Measurements from ENCODE around the gene OMA1. TPM values are rescaled to one million over a fixed set of nuclear protein-coding genes. Genes with fewer than 3 reads are reported as not detected.
"Not testable (repeated sequence)": the region's sequence is repeated elsewhere in the genome, so short reads cannot be mapped to it uniquely, and the experiment has no call there.

The OMA1 gene
- polyA plus RNA-seq, 1 donor from 2014 or later = 38.4 TPM

DNA sequence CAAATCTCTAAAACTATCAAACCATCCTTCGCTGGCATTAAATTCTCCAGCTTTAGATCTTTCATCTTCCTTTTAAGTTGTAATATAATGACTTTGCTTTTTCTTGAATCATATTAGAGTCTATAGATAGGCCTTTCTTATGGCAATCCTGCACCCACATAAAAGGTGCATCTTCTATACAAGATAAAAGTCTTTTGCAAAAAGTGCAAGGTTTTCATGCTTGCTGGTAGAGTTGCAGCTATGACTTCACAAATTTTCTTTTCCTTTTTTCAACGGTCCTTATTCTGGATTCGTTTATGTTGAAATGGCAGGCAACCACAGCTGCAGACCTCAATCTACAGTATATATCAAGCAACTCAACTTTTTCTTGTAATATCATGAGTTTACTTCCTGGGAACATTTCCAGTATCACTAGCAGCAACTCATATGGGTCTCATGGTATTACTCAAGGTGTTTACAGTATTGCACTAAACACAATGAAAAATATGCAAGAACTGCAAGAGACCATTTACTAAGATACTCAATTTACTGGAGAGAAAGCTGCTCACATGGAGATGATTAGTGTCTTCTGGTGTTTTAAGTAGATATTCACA, 22.1 kb downstream of the OMA1 start:
- H3K4me1 Mint-ChIP-seq = peaks cover 1 to 3% (median 3%) of the 10 kb centered on the region in 3 donors
- no peaks in the 10 kb centered on the region for H3K27me3 Mint-ChIP-seq

GRCh38 chr1:58515794-58516401, 30.6 kb downstream of the OMA1 start:
- peaks cover 20% of the 10 kb centered on the region for H3K36me3 Mint-ChIP-seq

More for the DNA sequence above, 22.1 kb downstream of the OMA1 start:
- H3K9me3 Mint-ChIP-seq = no peaks in the 10 kb centered on the region
- H3K36me3 Mint-ChIP-seq = peaks cover 5% of the 10 kb centered on the region
- peak overlapping the region in 1 of 3 donors; percentile 69 for H3K27ac Mint-ChIP-seq
- H3K4me3 Mint-ChIP-seq = no peak overlapping the region

GRCh38 chr1:58513956-58514355, 32.6 kb downstream of the OMA1 start:
- H3K36me3 Mint-ChIP-seq = peaks cover 27% of the 10 kb centered on the region
- no peaks in the 10 kb centered on the region for H3K9me3 Mint-ChIP-seq
- no peak overlapping the region for H3K4me3 Mint-ChIP-seq
- peaks cover 0 to 7% (median 4%) of the 10 kb centered on the region in 3 donors for H3K4me1 Mint-ChIP-seq
- H3K27me3 Mint-ChIP-seq = no peaks in the 10 kb centered on the region
- no peak overlapping the region for H3K27ac Mint-ChIP-seq

More at GRCh38 chr1:58515794-58516401, 30.6 kb downstream of the OMA1 start:
- Mint-ChIP-seq H3K4me1 (peaks cover 1 to 7% (median 4%) of the 10 kb centered on the region in 3 donors), H3K27ac (no peak overlapping the region), H3K4me3 (no peak overlapping the region), H3K9me3 (no peaks in the 10 kb centered on the region), H3K27me3 (no peaks in the 10 kb centered on the region)

- Mint-ChIP-seq H3K27me3 (no peaks in the 10 kb centered on the region), H3K36me3 (peaks cover 22% of the 10 kb centered on the region), H3K9me3 (no peaks in the 10 kb centered on the region), H3K4me1 (peaks cover 0 to 6% (median 3%) of the 10 kb centered on the region in 3 donors), H3K27ac (no peak overlapping the region), H3K4me3 (no peak overlapping the region)
Measured at GRCh38 chr1:58508629-58509028, 37.9 kb downstream of the OMA1 start.

GRCh38 chr1:58505286-58505685, 41.2 kb downstream of the OMA1 start:
- peaks cover 0 to 3% (median 3%) of the 10 kb centered on the region in 3 donors for H3K4me1 Mint-ChIP-seq
- H3K4me3 Mint-ChIP-seq = no peak overlapping the region

DNA sequence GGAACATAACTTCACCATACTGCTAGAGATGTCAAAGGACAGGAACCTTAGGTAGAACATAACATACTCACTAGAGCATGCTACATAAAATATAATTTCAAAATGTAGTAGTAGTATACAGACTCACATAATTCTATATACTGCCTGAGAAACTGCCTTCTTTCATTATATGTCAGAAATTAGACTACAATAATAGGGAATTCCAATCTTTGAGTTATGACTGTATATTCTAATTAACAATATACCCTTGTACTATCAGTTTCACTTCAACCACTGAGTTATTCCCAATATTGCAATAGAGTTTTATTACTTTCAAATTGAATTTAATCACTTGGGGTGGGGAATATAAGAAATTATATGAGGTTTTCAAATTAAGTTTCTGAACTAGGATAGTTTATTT, 44.0 kb downstream of the OMA1 start:
- peaks cover 10% of the 10 kb centered on the region for H3K36me3 Mint-ChIP-seq
- H3K9me3 Mint-ChIP-seq = peaks cover 0 to 2% (median 0%) of the 10 kb centered on the region in 3 donors
- H3K27ac Mint-ChIP-seq = no peak overlapping the region
- H3K4me1 Mint-ChIP-seq = peaks cover 9 to 14% (median 12%) of the 10 kb centered on the region in 3 donors
- no peak overlapping the region for H3K4me3 Mint-ChIP-seq
- H3K27me3 Mint-ChIP-seq = no peaks in the 10 kb centered on the region

More at GRCh38 chr1:58505286-58505685, 41.2 kb downstream of the OMA1 start:
- no peak overlapping the region for H3K27ac Mint-ChIP-seq
- peaks cover 0 to 2% (median 0%) of the 10 kb centered on the region in 3 donors for H3K9me3 Mint-ChIP-seq
- no peaks in the 10 kb centered on the region for H3K27me3 Mint-ChIP-seq
- peaks cover 18% of the 10 kb centered on the region for H3K36me3 Mint-ChIP-seq

- Mint-ChIP-seq H3K4me1 (peaks cover 26 to 30% (median 26%) of the 10 kb centered on the region in 3 donors), H3K27ac (peak overlapping the region in 1 of 3 donors; percentile 31), H3K27me3 (no peaks in the 10 kb centered on the region), H3K9me3 (peaks cover 0 to 2% (median 0%) of the 10 kb centered on the region in 3 donors), H3K36me3 (peaks cover 12% of the 10 kb centered on the region), H3K4me3 (no peak overlapping the region)
Measured at GRCh38 chr1:58500043-58500442, 46.5 kb downstream of the OMA1 start.

- Mint-ChIP-seq H3K4me1 (peaks cover 25 to 30% (median 26%) of the 10 kb centered on the region in 3 donors), H3K9me3 (peaks cover 0 to 2% (median 0%) of the 10 kb centered on the region in 3 donors), H3K27me3 (no peaks in the 10 kb centered on the region), H3K27ac (peak overlapping the region; percentile 65 to 95 (median 93)), H3K36me3 (peaks cover 6% of the 10 kb centered on the region), H3K4me3 (peak overlapping the region; percentile 8 to 86 (median 74))
Measured at GRCh38 chr1:58497499-58497898, 49.0 kb downstream of the OMA1 start.

DNA sequence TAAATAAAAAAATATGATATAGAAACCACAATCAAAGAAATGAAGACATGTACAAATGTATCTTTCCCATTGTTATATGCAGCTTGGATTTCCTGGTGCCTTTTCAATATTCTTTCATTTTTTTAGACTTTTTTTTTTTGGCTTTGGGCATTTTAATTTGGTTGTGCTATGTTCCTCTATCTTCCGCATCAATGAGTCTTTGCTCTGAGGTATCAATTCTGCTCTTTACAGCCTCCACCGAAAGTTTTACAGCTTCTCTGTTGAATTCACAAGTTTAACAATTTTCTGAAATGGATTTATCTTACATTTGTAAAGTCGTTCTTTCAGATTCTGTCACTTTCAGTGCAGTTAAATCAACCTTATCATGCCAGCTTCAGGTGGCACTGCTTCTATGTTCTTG, 50.5 kb downstream of the OMA1 start:
- peaks cover 8% of the 10 kb centered on the region for H3K36me3 Mint-ChIP-seq
- H3K9me3 Mint-ChIP-seq = no peaks in the 10 kb centered on the region
- H3K4me3 Mint-ChIP-seq = peak overlapping the region in 3 of 4 donors; percentile 12 to 58 (median 52)
- H3K27me3 Mint-ChIP-seq = no peaks in the 10 kb centered on the region
- H3K4me1 Mint-ChIP-seq = peaks cover 23 to 30% (median 26%) of the 10 kb centered on the region in 3 donors
- H3K27ac Mint-ChIP-seq = peak overlapping the region in 2 of 3 donors; percentile 22 to 91

DNA sequence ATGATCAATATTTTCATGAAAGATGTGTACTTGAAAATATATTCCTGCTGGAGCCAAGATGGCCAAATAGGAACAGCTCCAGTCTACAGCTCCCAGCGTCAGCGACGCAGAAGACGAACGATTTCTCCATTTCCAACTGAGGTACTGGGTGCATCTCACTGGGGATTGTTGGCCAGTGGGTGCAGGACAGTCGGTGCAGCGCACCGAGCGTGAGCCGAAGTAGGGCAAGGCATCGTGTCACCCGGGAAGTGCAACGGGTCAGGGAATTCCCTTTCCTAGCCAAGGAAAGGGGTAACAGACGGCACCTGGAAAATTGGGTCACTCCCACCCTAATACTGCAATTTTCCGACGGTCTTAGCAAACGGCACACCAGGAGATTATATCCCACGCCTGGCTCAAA, 57.6 kb downstream of the OMA1 start:
- H3K9me3 Mint-ChIP-seq, H3K27ac Mint-ChIP-seq, H3K27me3 Mint-ChIP-seq, H3K4me3 Mint-ChIP-seq, H3K4me1 Mint-ChIP-seq: not testable (repeated sequence)
- H3K36me3 Mint-ChIP-seq = peaks cover 13% of the 10 kb centered on the region

DNA sequence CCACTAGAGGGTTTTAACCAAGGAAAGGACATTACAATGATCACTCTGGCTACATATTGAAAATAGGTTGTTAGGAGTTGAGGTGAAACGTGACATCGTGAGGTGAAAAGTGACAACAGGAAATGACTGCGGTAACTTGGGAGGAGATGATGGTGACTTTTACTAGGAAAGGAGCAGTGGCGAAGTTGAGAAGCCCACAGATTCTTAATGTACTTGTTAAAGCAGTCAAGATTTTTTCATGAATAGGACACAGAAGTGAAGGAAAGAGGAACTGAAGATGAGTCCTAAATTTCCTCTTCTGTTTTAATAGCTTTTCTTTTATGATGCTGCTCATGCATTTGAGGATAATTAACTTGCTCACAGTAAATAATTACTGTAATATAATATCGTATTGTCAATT, 59.5 kb downstream of the OMA1 start:
- Mint-ChIP-seq H3K27me3 (no peaks in the 10 kb centered on the region), H3K27ac (no peak overlapping the region), H3K9me3 (no peaks in the 10 kb centered on the region), H3K4me1 (peaks cover 0 to 1% (median 0%) of the 10 kb centered on the region in 3 donors), H3K4me3 (no peak overlapping the region), H3K36me3 (peaks cover 9% of the 10 kb centered on the region)

GRCh38 chr1:58481962-58482361, 64.6 kb downstream of the OMA1 start:
- H3K36me3 Mint-ChIP-seq = peaks cover 13% of the 10 kb centered on the region
- H3K4me3 Mint-ChIP-seq = no peak overlapping the region
- H3K4me1 Mint-ChIP-seq = no peaks in the 10 kb centered on the region
- H3K27ac Mint-ChIP-seq = peak overlapping the region in 1 of 3 donors; percentile 9
- H3K9me3 Mint-ChIP-seq = no peaks in the 10 kb centered on the region
- no peaks in the 10 kb centered on the region for H3K27me3 Mint-ChIP-seq

- no peak overlapping the region for H3K4me3 Mint-ChIP-seq
- H3K27ac Mint-ChIP-seq = no peak overlapping the region
- H3K36me3 Mint-ChIP-seq = peaks cover 10% of the 10 kb centered on the region
- no peaks in the 10 kb centered on the region for H3K27me3 Mint-ChIP-seq
- peaks cover 0 to 2% (median 0%) of the 10 kb centered on the region in 3 donors for H3K4me1 Mint-ChIP-seq
- H3K9me3 Mint-ChIP-seq = no peaks in the 10 kb centered on the region
Measured at GRCh38 chr1:58480191-58480590, 66.3 kb downstream of the OMA1 start.

- no peaks in the 10 kb centered on the region for H3K9me3 Mint-ChIP-seq
- no peak overlapping the region for H3K27ac Mint-ChIP-seq
- no peaks in the 10 kb centered on the region for H3K27me3 Mint-ChIP-seq
- H3K36me3 Mint-ChIP-seq = peaks cover 9% of the 10 kb centered on the region
- H3K4me3 Mint-ChIP-seq = no peak overlapping the region
- H3K4me1 Mint-ChIP-seq = peaks cover 0 to 2% (median 0%) of the 10 kb centered on the region in 3 donors
Measured at GRCh38 chr1:58477390-58477789, 69.1 kb downstream of the OMA1 start.

GRCh38 chr1:58476179-58476578, 70.3 kb downstream of the OMA1 start:
- H3K27me3 Mint-ChIP-seq = no peaks in the 10 kb centered on the region
- peaks cover 0 to 2% (median 0%) of the 10 kb centered on the region in 3 donors for H3K4me1 Mint-ChIP-seq
- peaks cover 11% of the 10 kb centered on the region for H3K36me3 Mint-ChIP-seq
- H3K9me3 Mint-ChIP-seq = no peaks in the 10 kb centered on the region
- H3K27ac Mint-ChIP-seq = no peak overlapping the region
- no peak overlapping the region for H3K4me3 Mint-ChIP-seq

GRCh38 chr1:58469476-58469875, 77.0 kb downstream of the OMA1 start:
- Mint-ChIP-seq H3K4me1 (no peaks in the 10 kb centered on the region), H3K9me3 (no peaks in the 10 kb centered on the region), H3K4me3 (no peak overlapping the region), H3K36me3 (peaks cover 9% of the 10 kb centered on the region), H3K27me3 (no peaks in the 10 kb centered on the region), H3K27ac (peak overlapping the region in 1 of 3 donors; percentile 82)
